Progenitor cell of endocrine pancreas (in vitro differentiated cells): ENCODE measurements around the gene ITGB7. TPM values are rescaled to one million over a fixed set of nuclear protein-coding genes. Genes with fewer than 3 reads are reported as not detected.

Experiments
- DNase-seq: peaks from one replicate; pipeline ENCODE4 v3.0.0; 2021; ENCODE audit warnings: low spot score; ENCODE audit not compliant: unreplicated experiment
- H3K27ac Mint-ChIP-seq: 2 replicates; pipeline ENCODE4 v1.8.0; 2021; ENCODE audit warnings: mild to moderate bottlenecking, moderate library complexity, mixed read lengths
- H3K27me3 Mint-ChIP-seq: 2 replicates; pipeline ENCODE4 v1.8.0; 2021; ENCODE audit warnings: mixed read lengths
- H3K36me3 Mint-ChIP-seq: 2 replicates; pipeline ENCODE4 v1.8.0; 2022; ENCODE audit warnings: mixed read lengths; ENCODE audit not compliant: insufficient read depth
- H3K4me1 Mint-ChIP-seq: 2 replicates; pipeline ENCODE4 v1.8.0; 2021; ENCODE audit warnings: low read depth, mixed read lengths
- H3K4me3 Mint-ChIP-seq: 2 replicates; pipeline ENCODE4 v1.8.0; 2021; ENCODE audit warnings: low read depth, mild to moderate bottlenecking, moderate library complexity, mixed read lengths
- H3K9me3 Mint-ChIP-seq: 2 replicates; pipeline ENCODE4 v1.8.0; 2021; ENCODE audit warnings: low read depth, mixed read lengths
- long read RNA-seq: library from polyadenylated mRNA; unstranded; transcript quantifications from one replicate; pipeline ENCODE4 v2.0.0, GENCODE V29; 2020
- total RNA-seq: library from RNA; stranded (reverse); gene quantifications from 2 replicates; pipeline ENCODE4 v1.2.1, GENCODE V29; 2021
- TF ChIP-seq, protein P1 (sequence below): fragments of 200-600 bp; sonication (generic); IDR thresholded peaks from one replicate; pipeline ENCODE4 v1.5.0; 2021; ENCODE audit warnings: antibody characterized with exemption, mild to moderate bottlenecking; ENCODE audit not compliant: unreplicated experiment

The ITGB7 gene, protein sequence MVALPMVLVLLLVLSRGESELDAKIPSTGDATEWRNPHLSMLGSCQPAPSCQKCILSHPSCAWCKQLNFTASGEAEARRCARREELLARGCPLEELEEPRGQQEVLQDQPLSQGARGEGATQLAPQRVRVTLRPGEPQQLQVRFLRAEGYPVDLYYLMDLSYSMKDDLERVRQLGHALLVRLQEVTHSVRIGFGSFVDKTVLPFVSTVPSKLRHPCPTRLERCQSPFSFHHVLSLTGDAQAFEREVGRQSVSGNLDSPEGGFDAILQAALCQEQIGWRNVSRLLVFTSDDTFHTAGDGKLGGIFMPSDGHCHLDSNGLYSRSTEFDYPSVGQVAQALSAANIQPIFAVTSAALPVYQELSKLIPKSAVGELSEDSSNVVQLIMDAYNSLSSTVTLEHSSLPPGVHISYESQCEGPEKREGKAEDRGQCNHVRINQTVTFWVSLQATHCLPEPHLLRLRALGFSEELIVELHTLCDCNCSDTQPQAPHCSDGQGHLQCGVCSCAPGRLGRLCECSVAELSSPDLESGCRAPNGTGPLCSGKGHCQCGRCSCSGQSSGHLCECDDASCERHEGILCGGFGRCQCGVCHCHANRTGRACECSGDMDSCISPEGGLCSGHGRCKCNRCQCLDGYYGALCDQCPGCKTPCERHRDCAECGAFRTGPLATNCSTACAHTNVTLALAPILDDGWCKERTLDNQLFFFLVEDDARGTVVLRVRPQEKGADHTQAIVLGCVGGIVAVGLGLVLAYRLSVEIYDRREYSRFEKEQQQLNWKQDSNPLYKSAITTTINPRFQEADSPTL
- 0.29 and 0.93 TPM in 2 replicates for total RNA-seq
- long read RNA-seq: 0 reads

DNA sequence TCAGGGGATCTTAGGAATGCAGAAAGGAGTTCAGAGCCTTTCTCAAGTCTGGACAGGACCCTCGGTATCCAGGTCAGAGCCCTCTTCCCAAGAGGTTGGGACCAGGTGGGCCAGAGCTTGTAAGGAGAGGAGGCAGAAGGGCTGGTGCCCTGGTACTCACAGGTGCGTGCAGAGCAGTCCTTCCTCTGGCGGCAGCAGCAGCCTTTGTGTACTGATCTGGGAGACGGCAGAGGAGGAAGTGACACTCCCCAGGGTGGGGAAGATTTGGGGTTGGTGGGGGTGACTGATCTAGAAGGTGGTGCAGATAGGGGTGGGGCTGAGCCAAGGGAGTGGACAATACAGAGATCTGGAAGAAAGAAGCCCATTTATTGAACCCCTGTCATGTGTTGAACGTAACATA is at the start of gene ITGB7:
Gene ITGB7 (minus strand): TSS at position 210 of the 400 bp plus-strand sequence. CDS start 6,808 bp downstream, outside the sequence.
- Mint-ChIP-seq H3K4me1 (peaks cover 1% of the 10 kb centered on the region), H3K4me3 (no peak within 1 kb of the TSS), H3K36me3 (no peaks in the 10 kb centered on the region), H3K9me3 (no peaks in the 10 kb centered on the region), H3K27me3 (peaks cover 14% of the 10 kb centered on the region), H3K27ac (no peak within 1 kb of the TSS)
- no peak for DNase-seq
- TF ChIP-seq, protein P1, sequence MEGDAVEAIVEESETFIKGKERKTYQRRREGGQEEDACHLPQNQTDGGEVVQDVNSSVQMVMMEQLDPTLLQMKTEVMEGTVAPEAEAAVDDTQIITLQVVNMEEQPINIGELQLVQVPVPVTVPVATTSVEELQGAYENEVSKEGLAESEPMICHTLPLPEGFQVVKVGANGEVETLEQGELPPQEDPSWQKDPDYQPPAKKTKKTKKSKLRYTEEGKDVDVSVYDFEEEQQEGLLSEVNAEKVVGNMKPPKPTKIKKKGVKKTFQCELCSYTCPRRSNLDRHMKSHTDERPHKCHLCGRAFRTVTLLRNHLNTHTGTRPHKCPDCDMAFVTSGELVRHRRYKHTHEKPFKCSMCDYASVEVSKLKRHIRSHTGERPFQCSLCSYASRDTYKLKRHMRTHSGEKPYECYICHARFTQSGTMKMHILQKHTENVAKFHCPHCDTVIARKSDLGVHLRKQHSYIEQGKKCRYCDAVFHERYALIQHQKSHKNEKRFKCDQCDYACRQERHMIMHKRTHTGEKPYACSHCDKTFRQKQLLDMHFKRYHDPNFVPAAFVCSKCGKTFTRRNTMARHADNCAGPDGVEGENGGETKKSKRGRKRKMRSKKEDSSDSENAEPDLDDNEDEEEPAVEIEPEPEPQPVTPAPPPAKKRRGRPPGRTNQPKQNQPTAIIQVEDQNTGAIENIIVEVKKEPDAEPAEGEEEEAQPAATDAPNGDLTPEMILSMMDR: no peak

DNA sequence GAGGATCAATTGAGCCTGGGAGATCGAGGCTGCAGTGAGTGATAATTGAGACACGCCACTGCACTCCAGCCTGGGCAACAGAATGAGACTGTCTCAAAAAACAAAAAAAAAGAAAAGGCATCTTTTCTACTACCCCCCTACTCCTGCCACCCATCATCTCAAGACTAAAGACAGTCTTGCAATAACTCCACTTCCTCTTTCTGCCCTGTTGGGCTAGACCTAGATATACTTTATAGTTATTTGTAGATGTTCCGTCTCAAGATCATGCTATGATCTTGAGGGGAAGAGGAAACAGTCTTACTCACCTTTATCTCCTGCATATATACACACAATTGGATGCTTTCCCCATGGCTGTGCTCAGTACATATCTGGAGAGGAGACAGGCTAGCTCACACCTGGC is 48.9 kb upstream of the ITGB7 start:
- Mint-ChIP-seq H3K27me3 (no peaks in the 10 kb centered on the region), H3K9me3 (no peaks in the 10 kb centered on the region)

GRCh38 chr12:53254816-53255545 is 47.9 kb upstream of the ITGB7 start:
- DNase-seq: no peak
- no peak overlapping the region for H3K4me3 Mint-ChIP-seq
- H3K27me3 Mint-ChIP-seq: no peaks in the 10 kb centered on the region
- TF ChIP-seq, protein P1: no peak
- no peaks in the 10 kb centered on the region for H3K36me3 Mint-ChIP-seq
- no peak overlapping the region for H3K27ac Mint-ChIP-seq
- H3K9me3 Mint-ChIP-seq: no peaks in the 10 kb centered on the region
- peaks cover 18% of the 10 kb centered on the region for H3K4me1 Mint-ChIP-seq

More for the DNA sequence above, 48.9 kb upstream of the ITGB7 start:
- TF ChIP-seq, protein P1: no peak
- Mint-ChIP-seq H3K4me1 (peaks cover 16% of the 10 kb centered on the region), H3K27ac (no peak overlapping the region), H3K36me3 (no peaks in the 10 kb centered on the region), H3K4me3 (no peak overlapping the region)
- no peak for DNase-seq

DNA sequence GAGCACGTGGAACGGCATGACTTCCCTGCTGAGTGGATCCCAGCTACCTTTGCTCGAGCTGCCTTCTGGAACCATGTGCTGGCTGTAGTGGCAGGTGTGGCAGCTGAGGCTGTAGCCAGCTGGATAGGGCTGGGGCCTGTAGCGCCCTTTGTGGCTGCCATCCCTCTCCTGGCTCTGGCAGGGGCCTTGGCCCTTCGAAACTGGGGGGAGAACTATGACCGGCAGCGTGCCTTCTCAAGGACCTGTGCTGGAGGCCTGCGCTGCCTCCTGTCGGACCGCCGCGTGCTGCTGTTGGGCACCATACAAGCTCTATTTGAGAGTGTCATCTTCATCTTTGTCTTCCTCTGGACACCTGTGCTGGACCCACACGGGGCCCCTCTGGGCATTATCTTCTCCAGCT is 46.2 kb upstream of the ITGB7 start:
- TF ChIP-seq, protein P1: no peak
- DNase-seq: no peak
- H3K4me1 Mint-ChIP-seq: peaks cover 18% of the 10 kb centered on the region
- no peaks in the 10 kb centered on the region for H3K9me3 Mint-ChIP-seq
- peak overlapping the region; percentile 94 for H3K4me3 Mint-ChIP-seq
- no peaks in the 10 kb centered on the region for H3K36me3 Mint-ChIP-seq
- no peaks in the 10 kb centered on the region for H3K27me3 Mint-ChIP-seq
- H3K27ac Mint-ChIP-seq: no peak overlapping the region
